ENCODE results near the gene RPTOR. TPM values are rescaled to one million over a fixed set of nuclear protein-coding genes. Genes with fewer than 3 reads are reported as not detected.

The RPTOR gene
- total RNA-seq, 1 donor from 2014 or later: 32.0 TPM

DNA sequence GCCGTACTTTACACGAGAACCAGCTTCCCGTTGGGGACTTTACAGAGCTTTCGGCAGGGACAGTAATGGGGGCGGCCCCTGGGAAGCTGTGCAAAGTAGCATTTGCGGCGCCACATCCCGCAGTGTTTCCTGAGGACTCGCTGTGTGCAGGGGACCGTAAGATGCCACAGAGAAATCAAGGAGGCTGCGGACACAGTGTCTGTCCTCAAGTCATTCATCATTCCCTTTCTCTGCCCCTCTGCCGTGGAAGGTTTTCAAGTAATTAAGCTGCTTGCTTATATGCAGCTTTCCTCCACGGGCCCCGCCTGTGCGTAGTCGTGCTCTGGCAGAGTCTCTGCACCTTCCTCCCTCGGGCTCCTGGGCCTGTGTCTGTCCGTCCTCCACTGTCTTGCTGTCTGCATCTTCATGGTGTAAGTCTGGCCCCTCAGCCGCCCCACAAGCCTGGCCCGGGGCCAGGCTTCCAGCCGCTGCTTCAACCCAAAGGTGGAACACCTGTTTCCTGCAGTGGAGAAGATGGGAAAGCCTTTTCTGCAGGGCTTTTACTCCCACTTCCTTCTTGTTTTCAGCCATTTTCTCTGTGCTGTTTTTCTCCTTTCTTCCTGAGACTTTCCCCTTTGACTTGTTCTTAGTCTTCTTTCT is 230.1 kb downstream of the RPTOR start:
- no peaks in the 10 kb centered on the region for H3K79me2 ChIP-seq (ENCODE audit: insufficient read depth, low read length)
- no peak overlapping the region for H3K27ac Mint-ChIP-seq (ENCODE audit: unreplicated experiment)
- no peaks in the 10 kb centered on the region for H3K27me3 Mint-ChIP-seq (ENCODE audit: low read depth, unreplicated experiment)
- H3K27me3 ChIP-seq (ENCODE audit: insufficient read depth, low read length): no peaks in the 10 kb centered on the region
- peaks cover 9% of the 10 kb centered on the region for H3K4me1 ChIP-seq (ENCODE audit: insufficient read depth, low read length)
- H3K4me2 ChIP-seq (ENCODE audit: low read length): no peak overlapping the region
- H4K20me1 ChIP-seq (ENCODE audit: insufficient read depth, low read length): no peaks in the 10 kb centered on the region
- no peak overlapping the region for H3K4me3 ChIP-seq (ENCODE audit: insufficient read depth, low read depth, low read length)
- H3K9ac ChIP-seq (ENCODE audit: low read length): no peak overlapping the region
- H3K27ac ChIP-seq (ENCODE audit: low read depth, low read length): no peak overlapping the region
- no peak for DNase-seq (ENCODE audit: low read depth)
- H3K9me3 Mint-ChIP-seq (ENCODE audit: unreplicated experiment): peaks cover 1% of the 10 kb centered on the region
- H3K36me3 ChIP-seq (ENCODE audit: insufficient read depth, low read length): peaks cover 2% of the 10 kb centered on the region
- H3K4me1 Mint-ChIP-seq (ENCODE audit: low read depth, unreplicated experiment): no peaks in the 10 kb centered on the region
- H2AFZ ChIP-seq (ENCODE audit: low read depth, low read length): no peak overlapping the region
- peaks cover 26% of the 10 kb centered on the region for H3K36me3 Mint-ChIP-seq (ENCODE audit: low read depth, unreplicated experiment)
- H3K9me3 ChIP-seq (ENCODE audit: insufficient read depth, low read depth, low read length): no peaks in the 10 kb centered on the region
- no peak for FAIRE-seq
- TF ChIP-seq EZH2 (IDR thresholded peaks at IDR 0.05; ENCODE audit: insufficient read depth, low read length): no peak
- TF ChIP-seq, protein P1, sequence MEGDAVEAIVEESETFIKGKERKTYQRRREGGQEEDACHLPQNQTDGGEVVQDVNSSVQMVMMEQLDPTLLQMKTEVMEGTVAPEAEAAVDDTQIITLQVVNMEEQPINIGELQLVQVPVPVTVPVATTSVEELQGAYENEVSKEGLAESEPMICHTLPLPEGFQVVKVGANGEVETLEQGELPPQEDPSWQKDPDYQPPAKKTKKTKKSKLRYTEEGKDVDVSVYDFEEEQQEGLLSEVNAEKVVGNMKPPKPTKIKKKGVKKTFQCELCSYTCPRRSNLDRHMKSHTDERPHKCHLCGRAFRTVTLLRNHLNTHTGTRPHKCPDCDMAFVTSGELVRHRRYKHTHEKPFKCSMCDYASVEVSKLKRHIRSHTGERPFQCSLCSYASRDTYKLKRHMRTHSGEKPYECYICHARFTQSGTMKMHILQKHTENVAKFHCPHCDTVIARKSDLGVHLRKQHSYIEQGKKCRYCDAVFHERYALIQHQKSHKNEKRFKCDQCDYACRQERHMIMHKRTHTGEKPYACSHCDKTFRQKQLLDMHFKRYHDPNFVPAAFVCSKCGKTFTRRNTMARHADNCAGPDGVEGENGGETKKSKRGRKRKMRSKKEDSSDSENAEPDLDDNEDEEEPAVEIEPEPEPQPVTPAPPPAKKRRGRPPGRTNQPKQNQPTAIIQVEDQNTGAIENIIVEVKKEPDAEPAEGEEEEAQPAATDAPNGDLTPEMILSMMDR (IDR thresholded peaks at IDR 0.05; ENCODE audit: insufficient read depth, low read depth, low read length): no peak
- no peak overlapping the region for H3K4me3 Mint-ChIP-seq (ENCODE audit: unreplicated experiment)

DNA sequence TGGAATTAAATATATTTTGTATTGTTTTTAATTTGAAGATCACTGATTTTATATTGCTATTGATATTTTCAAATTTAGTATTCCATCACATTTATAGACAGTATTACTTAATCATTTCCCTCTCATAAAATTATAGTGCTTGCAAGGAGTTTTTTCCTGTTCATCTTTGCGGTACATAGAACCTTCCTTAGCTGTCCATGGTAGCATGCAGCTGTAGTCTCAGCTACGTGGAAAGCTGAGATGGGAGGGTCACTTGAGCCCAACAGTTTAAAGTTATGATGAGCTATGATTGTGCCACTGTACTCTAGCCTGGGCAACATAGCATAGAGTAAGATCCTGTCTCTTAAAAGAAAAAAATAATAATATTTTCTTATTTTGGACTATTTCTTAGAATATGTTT is 231.2 kb downstream of the RPTOR start:
- FAIRE-seq: no peak
- H3K4me2 ChIP-seq (ENCODE audit: low read length): no peak overlapping the region
- no peak overlapping the region for H2AFZ ChIP-seq (ENCODE audit: low read depth, low read length)
- Mint-ChIP-seq H3K36me3 (ENCODE audit: low read depth, unreplicated experiment) (peaks cover 31% of the 10 kb centered on the region), H3K27me3 (ENCODE audit: low read depth, unreplicated experiment) (no peaks in the 10 kb centered on the region), H3K4me3 (ENCODE audit: unreplicated experiment) (no peak overlapping the region), H3K9me3 (ENCODE audit: unreplicated experiment) (peaks cover 1% of the 10 kb centered on the region), H3K27ac (ENCODE audit: unreplicated experiment) (no peak overlapping the region), H3K4me1 (ENCODE audit: low read depth, unreplicated experiment) (peaks cover 7% of the 10 kb centered on the region)
- no peak overlapping the region for H3K4me3 ChIP-seq (ENCODE audit: insufficient read depth, low read depth, low read length)
- DNase-seq (ENCODE audit: low read depth): no peak
- TF ChIP-seq EZH2 (IDR thresholded peaks at IDR 0.05; ENCODE audit: insufficient read depth, low read length): no peak
- TF ChIP-seq, protein P1 (IDR thresholded peaks at IDR 0.05; ENCODE audit: insufficient read depth, low read depth, low read length): no peak
- H3K79me2 ChIP-seq (ENCODE audit: insufficient read depth, low read length): no peaks in the 10 kb centered on the region
- no peak overlapping the region for H3K27ac ChIP-seq (ENCODE audit: low read depth, low read length)
- no peaks in the 10 kb centered on the region for H4K20me1 ChIP-seq (ENCODE audit: insufficient read depth, low read length)
- H3K27me3 ChIP-seq (ENCODE audit: insufficient read depth, low read length): no peaks in the 10 kb centered on the region
- H3K9me3 ChIP-seq (ENCODE audit: insufficient read depth, low read depth, low read length): no peaks in the 10 kb centered on the region
- H3K36me3 ChIP-seq (ENCODE audit: insufficient read depth, low read length): peaks cover 2% of the 10 kb centered on the region
- H3K9ac ChIP-seq (ENCODE audit: low read length): no peak overlapping the region
- H3K4me1 ChIP-seq (ENCODE audit: insufficient read depth, low read length): peaks cover 9% of the 10 kb centered on the region

DNA sequence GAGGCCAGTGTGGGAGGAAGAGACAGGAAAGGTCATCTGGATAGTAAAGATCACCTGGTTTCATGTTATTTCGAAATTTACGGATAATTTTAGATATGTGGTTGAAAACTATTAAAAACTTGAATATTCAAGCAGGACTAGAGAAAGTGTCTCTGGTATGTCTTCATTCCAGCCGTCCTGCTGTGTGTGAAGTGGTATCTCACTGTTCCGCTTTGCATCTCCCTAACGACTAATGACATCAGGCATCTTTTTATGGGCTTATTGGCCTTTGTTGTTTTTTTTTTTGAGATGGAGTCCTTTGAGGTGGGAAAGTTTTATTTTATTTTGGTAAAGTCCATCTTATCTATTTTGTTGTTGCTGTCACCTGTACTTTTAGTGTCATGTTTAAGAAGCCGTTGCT is 232.6 kb downstream of the RPTOR start:
- H3K4me3 ChIP-seq (ENCODE audit: insufficient read depth, low read depth, low read length): no peak overlapping the region
- no peak overlapping the region for H2AFZ ChIP-seq (ENCODE audit: low read depth, low read length)
- H3K4me3 Mint-ChIP-seq (ENCODE audit: unreplicated experiment): no peak overlapping the region
- H3K36me3 Mint-ChIP-seq (ENCODE audit: low read depth, unreplicated experiment): peaks cover 25% of the 10 kb centered on the region
- H3K9ac ChIP-seq (ENCODE audit: low read length): no peak overlapping the region
- H3K4me2 ChIP-seq (ENCODE audit: low read length): no peak overlapping the region
- TF ChIP-seq, protein P1 (IDR thresholded peaks at IDR 0.05; ENCODE audit: insufficient read depth, low read depth, low read length): no peak
- TF ChIP-seq EZH2 (IDR thresholded peaks at IDR 0.05; ENCODE audit: insufficient read depth, low read length): no peak
- no peak for FAIRE-seq
- no peaks in the 10 kb centered on the region for H3K9me3 ChIP-seq (ENCODE audit: insufficient read depth, low read depth, low read length)
- no peak for DNase-seq (ENCODE audit: low read depth)
- peaks cover 9% of the 10 kb centered on the region for H3K4me1 ChIP-seq (ENCODE audit: insufficient read depth, low read length)
- no peaks in the 10 kb centered on the region for H3K27me3 ChIP-seq (ENCODE audit: insufficient read depth, low read length)
- no peaks in the 10 kb centered on the region for H3K27me3 Mint-ChIP-seq (ENCODE audit: low read depth, unreplicated experiment)
- no peaks in the 10 kb centered on the region for H3K9me3 Mint-ChIP-seq (ENCODE audit: unreplicated experiment)
- peaks cover 8% of the 10 kb centered on the region for H3K4me1 Mint-ChIP-seq (ENCODE audit: low read depth, unreplicated experiment)
- H3K27ac ChIP-seq (ENCODE audit: low read depth, low read length): no peak overlapping the region
- no peaks in the 10 kb centered on the region for H4K20me1 ChIP-seq (ENCODE audit: insufficient read depth, low read length)
- no peaks in the 10 kb centered on the region for H3K79me2 ChIP-seq (ENCODE audit: insufficient read depth, low read length)
- H3K27ac Mint-ChIP-seq (ENCODE audit: unreplicated experiment): no peak overlapping the region
- peaks cover 2% of the 10 kb centered on the region for H3K36me3 ChIP-seq (ENCODE audit: insufficient read depth, low read length)
